ENCODE measurements around the gene GALNS.
A peak's percentile ranks its signal among the peaks of the same experiment; 100 is the strongest.
"Not testable (repeated sequence)": the region's sequence is repeated elsewhere in the genome, so short reads cannot be mapped to it uniquely, and the experiment has no call there.

GALNS gene

DNA sequence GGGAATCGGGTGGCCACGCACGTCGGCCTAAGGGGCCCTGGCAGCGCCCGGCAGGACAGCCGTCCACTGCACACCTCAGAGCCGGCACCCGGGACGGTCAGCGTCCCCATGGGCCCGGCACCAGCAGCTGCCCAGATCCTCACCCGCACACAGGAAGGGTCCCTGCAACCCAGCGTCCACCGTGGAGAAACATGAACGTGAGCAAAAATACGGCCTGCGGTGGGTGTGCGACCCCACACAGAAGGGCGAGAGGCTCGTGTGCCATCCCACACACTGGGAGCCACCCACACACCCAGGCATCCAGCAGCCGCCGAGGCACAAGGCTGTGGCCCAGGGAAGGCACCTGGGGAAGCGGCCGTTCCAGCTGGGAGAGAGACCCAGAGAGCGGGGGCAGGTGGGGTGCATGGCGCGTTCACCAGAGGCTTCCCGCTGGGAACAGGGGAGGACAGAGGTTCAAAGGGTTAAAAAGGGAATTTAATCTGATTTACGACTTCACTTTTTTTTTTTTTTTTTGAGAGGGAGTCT, 78.1 kb downstream of the GALNS start:
- Histone ChIP-seq H3K4me1 (ENCODE audit: control insufficient read depth, insufficient read depth, low read length) (peaks cover 3% of the 10 kb centered on the region), H3K9me3 (ENCODE audit: control insufficient read depth, insufficient read depth, low read length) (no peaks in the 10 kb centered on the region), H3K4me3 (ENCODE audit: low read depth, low read length) (no peak overlapping the region), H3K9ac (ENCODE audit: low read depth, low read length) (no peak overlapping the region), H3K36me3 (ENCODE audit: control insufficient read depth, insufficient read depth, low read length) (no peaks in the 10 kb centered on the region), H3K27me3 (ENCODE audit: control insufficient read depth, insufficient read depth, low read length) (no peaks in the 10 kb centered on the region)

DNA sequence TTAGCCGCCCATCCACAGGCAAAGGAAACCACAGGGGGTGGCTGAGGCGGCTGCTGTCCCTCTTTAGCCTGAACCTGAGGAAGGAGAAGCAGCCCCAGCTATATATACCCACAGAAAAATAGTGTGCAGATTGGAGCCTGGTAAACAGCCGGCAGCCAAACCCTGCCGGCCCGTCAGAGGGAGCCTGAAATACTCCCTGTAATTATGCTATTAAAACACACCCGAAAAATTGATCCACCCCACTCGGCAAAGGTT, 78.5 kb downstream of the GALNS start:
- Histone ChIP-seq H3K9me3 (ENCODE audit: control insufficient read depth, insufficient read depth, low read length) (no peaks in the 10 kb centered on the region), H3K27me3 (ENCODE audit: control insufficient read depth, insufficient read depth, low read length) (no peaks in the 10 kb centered on the region), H3K4me3 (ENCODE audit: low read depth, low read length) (no peak overlapping the region), H3K4me1 (ENCODE audit: control insufficient read depth, insufficient read depth, low read length) (peaks cover 2% of the 10 kb centered on the region), H3K36me3 (ENCODE audit: control insufficient read depth, insufficient read depth, low read length) (no peaks in the 10 kb centered on the region), H3K9ac (ENCODE audit: low read depth, low read length) (no peak overlapping the region)

- H3K4me1 ChIP-seq (ENCODE audit: control insufficient read depth, insufficient read depth, low read length) = peaks cover 2% of the 10 kb centered on the region
- no peaks in the 10 kb centered on the region for H3K27me3 ChIP-seq (ENCODE audit: control insufficient read depth, insufficient read depth, low read length)
- H3K36me3 ChIP-seq (ENCODE audit: control insufficient read depth, insufficient read depth, low read length) = no peaks in the 10 kb centered on the region
- no peak overlapping the region for H3K9ac ChIP-seq (ENCODE audit: low read depth, low read length)
- no peaks in the 10 kb centered on the region for H3K9me3 ChIP-seq (ENCODE audit: control insufficient read depth, insufficient read depth, low read length)
- H3K4me3 ChIP-seq (ENCODE audit: low read depth, low read length) = no peak overlapping the region
These were observed 79.1 kb downstream of the GALNS start for GRCh38 chr16:88777471-88778270.

- H3K9me3 ChIP-seq (ENCODE audit: control insufficient read depth, insufficient read depth, low read length) = no peaks in the 10 kb centered on the region
- no peaks in the 10 kb centered on the region for H3K27me3 ChIP-seq (ENCODE audit: control insufficient read depth, insufficient read depth, low read length)
- peaks cover 2% of the 10 kb centered on the region for H3K4me1 ChIP-seq (ENCODE audit: control insufficient read depth, insufficient read depth, low read length)
- no peak overlapping the region for H3K4me3 ChIP-seq (ENCODE audit: low read depth, low read length)
- H3K9ac ChIP-seq (ENCODE audit: low read depth, low read length) = no peak overlapping the region
- no peaks in the 10 kb centered on the region for H3K36me3 ChIP-seq (ENCODE audit: control insufficient read depth, insufficient read depth, low read length)
These were observed 80.9 kb downstream of the GALNS start for GRCh38 chr16:88775825-88776224.

- Histone ChIP-seq H3K36me3 (ENCODE audit: control insufficient read depth, insufficient read depth, low read length) (no peaks in the 10 kb centered on the region), H3K4me1 (ENCODE audit: control insufficient read depth, insufficient read depth, low read length) (peaks cover 2% of the 10 kb centered on the region), H3K27me3 (ENCODE audit: control insufficient read depth, insufficient read depth, low read length) (no peaks in the 10 kb centered on the region), H3K9ac (ENCODE audit: low read depth, low read length) (no peak overlapping the region), H3K9me3 (ENCODE audit: control insufficient read depth, insufficient read depth, low read length) (no peaks in the 10 kb centered on the region), H3K4me3 (ENCODE audit: low read depth, low read length) (no peak overlapping the region)
These were observed 82.0 kb downstream of the GALNS start for GRCh38 chr16:88774544-88775393.

DNA sequence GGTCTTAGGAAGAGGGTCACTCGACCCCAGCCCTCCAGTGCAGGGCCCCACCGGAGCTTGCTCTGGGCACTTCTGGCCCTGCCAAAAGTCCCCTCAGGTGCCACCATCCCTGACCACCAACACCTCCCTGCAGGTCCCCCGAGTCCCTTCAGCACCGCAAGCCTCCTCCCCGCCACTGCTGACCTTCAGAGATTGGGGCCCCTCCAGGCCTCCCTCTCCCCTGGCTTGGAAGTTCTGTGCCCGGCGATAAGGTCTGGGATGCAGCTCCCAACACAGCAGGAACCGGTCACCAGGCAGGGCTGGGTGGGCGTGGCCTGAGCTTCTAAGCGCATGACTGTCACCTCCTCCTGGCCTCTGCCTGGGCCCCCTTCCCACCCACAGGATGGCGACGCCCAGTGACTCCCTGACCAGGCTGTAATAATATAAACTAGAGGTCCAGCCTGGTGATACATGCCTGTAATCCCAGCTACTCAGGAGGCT, 82.9 kb downstream of the GALNS start:
- no peaks in the 10 kb centered on the region for H3K9me3 ChIP-seq (ENCODE audit: control insufficient read depth, insufficient read depth, low read length)
- H3K27me3 ChIP-seq (ENCODE audit: control insufficient read depth, insufficient read depth, low read length) = no peaks in the 10 kb centered on the region
- no peak overlapping the region for H3K9ac ChIP-seq (ENCODE audit: low read depth, low read length)
- no peak overlapping the region for H3K4me3 ChIP-seq (ENCODE audit: low read depth, low read length)
- peaks cover 6% of the 10 kb centered on the region for H3K4me1 ChIP-seq (ENCODE audit: control insufficient read depth, insufficient read depth, low read length)
- H3K36me3 ChIP-seq (ENCODE audit: control insufficient read depth, insufficient read depth, low read length) = no peaks in the 10 kb centered on the region

- Histone ChIP-seq H3K9me3 (ENCODE audit: control insufficient read depth, insufficient read depth, low read length) (no peaks in the 10 kb centered on the region), H3K36me3 (ENCODE audit: control insufficient read depth, insufficient read depth, low read length) (no peaks in the 10 kb centered on the region), H3K4me3 (ENCODE audit: low read depth, low read length) (no peak overlapping the region), H3K4me1 (ENCODE audit: control insufficient read depth, insufficient read depth, low read length) (peaks cover 6% of the 10 kb centered on the region), H3K27me3 (ENCODE audit: control insufficient read depth, insufficient read depth, low read length) (no peaks in the 10 kb centered on the region), H3K9ac (ENCODE audit: low read depth, low read length) (no peak overlapping the region)
These were observed 83.6 kb downstream of the GALNS start for GRCh38 chr16:88772871-88773811.

DNA sequence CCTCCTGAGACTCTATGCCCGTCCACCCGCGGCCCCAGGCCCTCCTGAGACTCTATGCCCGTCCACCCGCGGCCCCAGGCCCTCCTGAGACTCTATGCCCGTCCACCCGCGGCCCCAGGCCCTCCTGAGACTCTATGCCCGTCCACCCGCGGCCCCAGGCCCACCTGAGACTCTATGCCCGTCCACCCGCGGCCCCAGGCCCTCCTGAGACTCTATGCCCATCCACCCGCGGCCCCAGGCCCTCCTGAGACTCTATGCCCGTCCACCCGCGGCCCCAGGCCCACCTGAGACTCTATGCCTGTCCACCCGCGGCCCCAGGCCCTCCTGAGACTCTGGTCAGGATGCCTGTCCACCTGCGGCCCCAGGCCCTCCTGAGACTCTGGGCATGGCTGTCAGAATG, 85.0 kb downstream of the GALNS start:
- not testable (repeated sequence) for H3K9ac ChIP-seq (ENCODE audit: low read depth, low read length); H3K4me1 ChIP-seq (ENCODE audit: control insufficient read depth, insufficient read depth, low read length); H3K9me3 ChIP-seq (ENCODE audit: control insufficient read depth, insufficient read depth, low read length); H3K4me3 ChIP-seq (ENCODE audit: low read depth, low read length); H3K27me3 ChIP-seq (ENCODE audit: control insufficient read depth, insufficient read depth, low read length); H3K36me3 ChIP-seq (ENCODE audit: control insufficient read depth, insufficient read depth, low read length)

DNA sequence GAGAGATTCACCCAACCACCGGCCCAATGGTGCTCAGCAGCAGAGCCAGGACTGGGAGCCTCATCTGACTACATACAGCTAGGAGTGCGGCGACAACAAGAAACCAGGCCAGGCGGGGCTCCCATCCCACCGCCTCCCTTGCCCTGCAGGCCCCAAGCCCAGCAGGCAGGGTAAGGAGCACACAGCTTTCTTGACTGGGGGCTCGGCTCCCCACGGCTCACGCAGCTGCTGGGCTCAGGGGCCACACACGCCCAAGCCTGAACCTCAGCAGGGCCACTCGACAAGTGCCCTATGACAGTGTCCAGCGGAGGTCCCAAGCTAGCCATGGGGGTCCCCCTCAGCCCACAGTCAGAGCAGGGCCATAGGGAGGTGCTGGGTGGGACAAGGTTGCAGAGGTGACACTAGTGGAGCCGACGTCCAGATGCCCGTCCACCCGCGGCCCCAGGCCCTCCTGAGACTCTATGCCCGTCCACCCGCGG, 85.4 kb downstream of the GALNS start:
- no peak overlapping the region for H3K4me3 ChIP-seq (ENCODE audit: low read depth, low read length)

GRCh38 chr16:88770461-88771293, 86.1 kb downstream of the GALNS start:
- peaks cover 3% of the 10 kb centered on the region for H3K4me1 ChIP-seq (ENCODE audit: control insufficient read depth, insufficient read depth, low read length)
- peaks cover 3% of the 10 kb centered on the region for H3K36me3 ChIP-seq (ENCODE audit: control insufficient read depth, insufficient read depth, low read length)
- no peaks in the 10 kb centered on the region for H3K27me3 ChIP-seq (ENCODE audit: control insufficient read depth, insufficient read depth, low read length)
- H3K9me3 ChIP-seq (ENCODE audit: control insufficient read depth, insufficient read depth, low read length) = no peaks in the 10 kb centered on the region
- peak overlapping the region; percentile 37 for H3K9ac ChIP-seq (ENCODE audit: low read depth, low read length)
- H3K4me3 ChIP-seq (ENCODE audit: low read depth, low read length) = peak overlapping the region; percentile 16

More for the DNA sequence above, 85.4 kb downstream of the GALNS start:
- Histone ChIP-seq H3K9me3 (ENCODE audit: control insufficient read depth, insufficient read depth, low read length) (no peaks in the 10 kb centered on the region), H3K27me3 (ENCODE audit: control insufficient read depth, insufficient read depth, low read length) (no peaks in the 10 kb centered on the region), H3K4me1 (ENCODE audit: control insufficient read depth, insufficient read depth, low read length) (peaks cover 3% of the 10 kb centered on the region), H3K9ac (ENCODE audit: low read depth, low read length) (no peak overlapping the region), H3K36me3 (ENCODE audit: control insufficient read depth, insufficient read depth, low read length) (no peaks in the 10 kb centered on the region)
